Mesenchymal stem cell (in vitro differentiated cells and primary cell): Measurements from ENCODE around the gene CDA.
A peak's percentile ranks its signal among the peaks of the same experiment; 100 is the strongest.

Experiments used
- DNase-seq: peaks from one replicate; pipeline ENCODE4 v3.0.0-alpha.2; 2013
- H2AFZ ChIP-seq: one replicate; pipeline ENCODE4 v1.6.1; 2013; ENCODE audit warnings: low read depth, mild to moderate bottlenecking, control low read depth, inconsistent platforms, low read length, moderate library complexity
- H2AK5ac ChIP-seq: 2 replicates; pipeline ENCODE4 v1.6.1; 2013; ENCODE audit warnings: low read length, moderate library complexity, mild to moderate bottlenecking, inconsistent platforms; ENCODE audit not compliant: severe bottlenecking
- H2BK120ac ChIP-seq: one replicate; pipeline ENCODE4 v1.6.1; 2013; ENCODE audit warnings: low read depth, mild to moderate bottlenecking, inconsistent platforms, low read length, moderate library complexity
- H2BK12ac ChIP-seq, 2 experiments: one replicate each; pipeline ENCODE4 v1.6.1; 2013; ENCODE audit warnings: inconsistent platforms in 2 of 2, low read length in 2 of 2, mild to moderate bottlenecking in 2 of 2, moderate library complexity in 2 of 2, control low read depth in 1 of 2
- H2BK15ac ChIP-seq: one replicate; pipeline ENCODE4 v1.6.1; 2013; ENCODE audit warnings: mild to moderate bottlenecking, low read depth, inconsistent platforms; ENCODE audit not compliant: poor library complexity, severe bottlenecking
- H2BK5ac ChIP-seq: 2 replicates; pipeline ENCODE4 v1.6.1; 2013; ENCODE audit warnings: low read depth, mild to moderate bottlenecking, low read length, control low read depth, inconsistent platforms; ENCODE audit not compliant: poor library complexity, severe bottlenecking
- H3K14ac ChIP-seq, 2 experiments: one replicate each; pipeline ENCODE4 v1.6.1; 2013; ENCODE audit warnings: inconsistent platforms in 2 of 2, low read length in 2 of 2, control low read depth in 1 of 2, mild to moderate bottlenecking in 1 of 2, moderate library complexity in 1 of 2
- H3K18ac ChIP-seq, 2 experiments: one replicate each; pipeline ENCODE4 v1.6.1; 2013; ENCODE audit warnings: inconsistent platforms in 2 of 2, low read length in 2 of 2, control low read depth in 1 of 2, low read depth in 1 of 2, mild to moderate bottlenecking in 1 of 2
- H3K23ac ChIP-seq, 2 experiments: one replicate each; pipeline ENCODE4 v1.6.1; 2013; ENCODE audit warnings: inconsistent platforms in 2 of 2, low read length in 2 of 2, mild to moderate bottlenecking in 2 of 2, moderate library complexity in 2 of 2, control low read depth in 1 of 2
- H3K27ac ChIP-seq: 2 replicates; pipeline ENCODE4 v1.5.1; 2013; ENCODE audit warnings: mild to moderate bottlenecking, moderate library complexity, low read length, control low read depth, inconsistent platforms; ENCODE audit not compliant: poor library complexity, severe bottlenecking
- H3K27me3 ChIP-seq, 2 experiments: 2 replicates each; pipeline versions ENCODE4 v1.6.1 to v1.7.0; 2013; ENCODE audit warnings: low read length in 2 of 2, mild to moderate bottlenecking in 2 of 2, moderate library complexity in 2 of 2, control low read depth in 1 of 2, inconsistent platforms in 1 of 2; ENCODE audit not compliant: control insufficient read depth in 1 of 2, insufficient read depth in 1 of 2
- H3K36me3 ChIP-seq, 2 experiments: 2 replicates each; pipeline versions ENCODE4 v1.6.1 to v1.7.0; 2013; ENCODE audit warnings: low read length in 2 of 2, control low read depth in 1 of 2, inconsistent platforms in 1 of 2, low read depth in 1 of 2, mild to moderate bottlenecking in 1 of 2; ENCODE audit not compliant: insufficient read depth in 2 of 2, control insufficient read depth in 1 of 2
- H3K4ac ChIP-seq, 2 experiments: one replicate each; pipeline ENCODE4 v1.6.1; 2013; ENCODE audit warnings: inconsistent platforms in 2 of 2, low read length in 2 of 2, mild to moderate bottlenecking in 2 of 2, moderate library complexity in 2 of 2, control low read depth in 1 of 2, low read depth in 1 of 2
- H3K4me1 ChIP-seq: 2 replicates; pipeline ENCODE4 v1.6.1; 2013; ENCODE audit warnings: low read depth, low read length, control low read depth; ENCODE audit not compliant: control insufficient read depth, insufficient read depth
- H3K4me2 ChIP-seq: 2 replicates; pipeline ENCODE4 v1.6.1; 2013; ENCODE audit warnings: low read length, mild to moderate bottlenecking, inconsistent platforms; ENCODE audit not compliant: poor library complexity, severe bottlenecking
- H3K4me3 ChIP-seq, 2 experiments: 2 replicates each; pipeline versions ENCODE4 v1.5.1 to v1.7.0; 2013; ENCODE audit warnings: low read length in 2 of 2, mild to moderate bottlenecking in 2 of 2, control low read depth in 1 of 2, low read depth in 1 of 2; ENCODE audit not compliant: insufficient read depth in 1 of 2
- H3K79me1 ChIP-seq: replicated peaks from 2 replicates; pipeline ENCODE4 v1.6.1; 2013; ENCODE audit warnings: mild to moderate bottlenecking, control low read depth, low read length, inconsistent platforms; ENCODE audit not compliant: poor library complexity, severe bottlenecking
- H3K9ac ChIP-seq: 2 replicates; pipeline ENCODE4 v1.7.0; 2013; ENCODE audit warnings: mild to moderate bottlenecking, low read length, moderate library complexity
- H3K9me3 ChIP-seq: 2 replicates; pipeline ENCODE4 v1.7.0; 2013; ENCODE audit warnings: mild to moderate bottlenecking, low read length; ENCODE audit not compliant: control insufficient read depth
- H4K8ac ChIP-seq: one replicate; pipeline ENCODE4 v1.6.1; 2013; ENCODE audit warnings: inconsistent platforms, mild to moderate bottlenecking, low read length, moderate library complexity
- H4K91ac ChIP-seq: one replicate; pipeline ENCODE4 v1.6.1; 2013; ENCODE audit warnings: mild to moderate bottlenecking, low read length, inconsistent platforms
- WGBS: methylation state at CpG from one replicate; pipeline ENCODE4 v1.1.7; 2013; ENCODE audit warnings: mixed read lengths; 5-methylcytosine and 5-hydroxymethylcytosine counted together

CDA gene

DNA sequence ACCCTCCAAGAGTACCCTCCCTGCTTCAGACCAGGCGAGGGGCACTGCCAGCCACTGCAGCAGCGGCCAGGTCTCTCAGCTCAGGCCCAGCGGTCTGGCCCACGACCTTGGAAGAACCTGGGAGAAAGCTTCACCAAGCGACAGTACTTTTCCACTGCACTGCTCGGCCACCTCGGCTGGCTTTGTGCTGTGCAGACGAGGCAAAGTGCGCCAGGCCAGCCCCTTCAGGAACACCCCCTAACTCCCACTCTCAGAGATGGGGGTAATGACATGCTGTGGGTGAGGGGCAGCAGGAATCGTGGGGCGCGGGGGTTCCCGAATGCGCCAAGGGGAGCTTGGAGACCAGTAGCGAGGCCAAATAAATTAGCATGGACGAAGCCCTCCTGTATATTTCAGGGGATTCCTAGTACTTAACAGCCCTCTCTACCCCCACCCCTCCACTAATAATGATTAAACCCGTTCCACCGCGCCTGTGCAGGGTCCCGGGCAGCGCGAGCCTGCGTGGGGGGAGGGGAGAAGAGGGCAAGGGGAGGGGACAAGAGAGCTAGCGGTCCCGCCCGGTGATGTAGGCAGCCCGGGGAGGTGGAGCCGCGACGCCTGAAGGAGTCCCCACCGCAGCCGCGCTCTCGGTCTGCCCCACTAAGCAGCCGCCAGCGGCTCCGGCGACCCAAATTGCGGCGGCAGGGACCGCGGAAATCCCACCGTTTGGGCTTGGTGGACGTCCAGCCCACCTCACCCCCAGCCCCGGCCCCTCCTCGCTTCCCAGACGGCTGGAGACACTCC is 36.8 kb upstream of the CDA start, which contains the start of gene FAM43B:
TSS of gene FAM43B (plus strand) at position 629 of the 783 bp plus-strand sequence. CDS start 401 bp downstream, outside the sequence.
- Histone ChIP-seq H3K4ac (no peak within 1 kb of the TSS), H4K91ac (peak within 1 kb of the TSS; percentile 56), H2BK120ac (no peak within 1 kb of the TSS), H3K27ac (no peak within 1 kb of the TSS), H2BK12ac (peak within 1 kb of the TSS in 1 of 2 experiments; percentile 18), H3K4me3 (peak within 1 kb of the TSS; percentile 45 to 67), H2AFZ (no peak within 1 kb of the TSS), H3K18ac (peak within 1 kb of the TSS; percentile 15 to 48), H3K9ac (peak within 1 kb of the TSS; percentile 80), H3K9me3 (no peaks in the 10 kb centered on the region), H3K23ac (peak within 1 kb of the TSS in 1 of 2 experiments; percentile 54), H2AK5ac (no peak within 1 kb of the TSS), H3K4me1 (peaks cover 24% of the 10 kb centered on the region), H3K36me3 (no peaks in the 10 kb centered on the region), H3K4me2 (peak within 1 kb of the TSS; percentile 66), H4K8ac (peak within 1 kb of the TSS; percentile 55), H3K14ac (no peak within 1 kb of the TSS), H2BK15ac (peak within 1 kb of the TSS; percentile 90), H2BK5ac (peak within 1 kb of the TSS; percentile 24), H3K79me1 (no peaks in the 10 kb centered on the region), H3K27me3 (peaks cover 60 to 63% of the 10 kb centered on the region in 2 experiments)
- DNase-seq = peak; percentile 63
- 2% methylated on average over 23 of the region's 47 CpGs for WGBS

DNA sequence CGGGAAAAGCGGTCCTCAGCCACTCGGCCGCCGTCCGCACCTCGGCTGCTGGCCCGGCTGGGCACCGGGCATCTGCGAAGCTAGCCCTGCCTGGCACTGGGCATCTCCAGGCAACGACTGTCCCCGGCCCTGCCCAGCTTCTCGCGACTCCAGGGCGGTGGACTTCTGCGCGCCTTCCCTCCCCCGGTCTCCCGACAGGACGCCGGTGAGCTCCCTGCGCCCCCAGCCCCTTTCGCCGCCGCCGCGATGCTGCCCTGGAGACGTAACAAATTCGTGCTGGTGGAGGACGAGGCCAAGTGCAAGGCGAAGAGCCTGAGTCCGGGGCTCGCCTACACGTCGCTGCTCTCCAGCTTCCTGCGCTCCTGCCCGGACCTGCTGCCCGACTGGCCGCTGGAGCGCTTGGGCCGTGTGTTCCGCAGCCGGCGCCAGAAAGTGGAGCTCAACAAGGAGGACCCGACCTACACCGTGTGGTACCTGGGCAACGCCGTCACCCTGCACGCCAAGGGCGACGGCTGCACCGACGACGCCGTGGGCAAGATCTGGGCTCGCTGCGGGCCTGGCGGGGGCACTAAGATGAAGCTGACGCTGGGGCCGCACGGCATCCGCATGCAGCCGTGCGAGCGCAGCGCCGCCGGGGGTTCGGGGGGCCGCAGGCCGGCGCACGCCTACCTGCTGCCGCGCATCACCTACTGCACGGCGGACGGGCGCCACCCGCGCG is 36.0 kb upstream of the CDA start:
- H2AFZ ChIP-seq = no peak overlapping the region
- no peak overlapping the region for H2BK12ac ChIP-seq
- peak overlapping the region in 1 of 2 experiments; percentile 54 for H3K23ac ChIP-seq
- no peak overlapping the region for H3K14ac ChIP-seq
- H4K8ac ChIP-seq = no peak overlapping the region
- H2AK5ac ChIP-seq = no peak overlapping the region
- no peak overlapping the region for H2BK5ac ChIP-seq
- no peak overlapping the region for H3K27ac ChIP-seq
- H3K4me2 ChIP-seq = peak overlapping the region; percentile 66
- no peaks in the 10 kb centered on the region for H3K36me3 ChIP-seq
- DNase-seq = peak; percentile 42
- peaks cover 24% of the 10 kb centered on the region for H3K4me1 ChIP-seq
- no peak overlapping the region for H2BK120ac ChIP-seq
- no peaks in the 10 kb centered on the region for H3K79me1 ChIP-seq
- no peak overlapping the region for H2BK15ac ChIP-seq
- H3K4ac ChIP-seq = no peak overlapping the region
- peaks cover 57 to 69% of the 10 kb centered on the region in 2 experiments for H3K27me3 ChIP-seq
- WGBS = 3% methylated on average over 55 of the region's 82 CpGs
- peak overlapping the region; percentile 80 for H3K9ac ChIP-seq
- H4K91ac ChIP-seq = no peak overlapping the region
- no peaks in the 10 kb centered on the region for H3K9me3 ChIP-seq
- peak overlapping the region; percentile 45 to 67 for H3K4me3 ChIP-seq
- no peak overlapping the region for H3K18ac ChIP-seq

DNA sequence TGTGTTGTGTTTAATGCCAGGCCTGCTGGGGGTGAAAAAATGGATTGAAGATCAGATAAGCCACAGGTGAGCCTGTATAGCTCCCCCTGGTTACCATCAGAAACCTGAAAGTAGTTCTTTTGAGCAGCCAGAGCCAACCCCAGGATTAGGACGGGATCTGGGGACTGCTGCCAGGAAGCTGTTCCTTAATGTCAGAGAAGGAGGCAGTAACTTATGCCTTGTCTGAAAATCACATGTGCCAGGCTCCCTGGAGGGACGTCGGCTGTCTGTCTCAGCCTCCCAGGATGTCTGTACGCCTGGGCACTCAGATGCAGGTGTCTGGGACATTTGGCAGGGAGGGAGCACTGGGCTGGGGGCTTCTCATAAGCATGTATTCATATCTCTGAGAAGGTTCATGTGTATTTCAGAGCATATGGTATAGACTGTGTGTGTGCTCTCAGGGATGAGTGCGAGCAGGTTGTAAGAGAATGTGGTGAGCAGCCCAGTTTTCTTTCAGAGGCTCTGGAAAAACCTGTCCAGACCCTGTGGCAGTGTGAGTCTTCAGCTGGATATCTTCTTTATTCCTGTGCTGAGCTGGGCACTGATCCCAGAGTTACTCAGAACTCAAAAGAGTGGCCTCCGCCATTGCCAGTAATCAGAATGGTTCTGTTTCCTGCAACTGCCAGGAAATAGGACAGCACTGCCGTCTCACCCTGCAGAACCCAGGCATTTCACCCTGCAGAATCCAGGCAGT is 33.7 kb upstream of the CDA start:
- no peak overlapping the region for H3K9ac ChIP-seq
- H3K14ac ChIP-seq = no peak overlapping the region
- no peak overlapping the region for H3K23ac ChIP-seq
- no peak overlapping the region for H2BK120ac ChIP-seq
- H3K4ac ChIP-seq = no peak overlapping the region
- no peaks in the 10 kb centered on the region for H3K79me1 ChIP-seq
- H3K4me2 ChIP-seq = no peak overlapping the region
- H2AK5ac ChIP-seq = no peak overlapping the region
- no peak overlapping the region for H2BK12ac ChIP-seq
- H3K9me3 ChIP-seq = no peaks in the 10 kb centered on the region
- no peak overlapping the region for H3K27ac ChIP-seq
- no peak overlapping the region for H2BK15ac ChIP-seq
- H4K91ac ChIP-seq = no peak overlapping the region
- no peak for DNase-seq
- peaks cover 42 to 63% of the 10 kb centered on the region in 2 experiments for H3K27me3 ChIP-seq
- no peak overlapping the region for H4K8ac ChIP-seq
- H3K36me3 ChIP-seq = no peaks in the 10 kb centered on the region
- no peak overlapping the region for H2AFZ ChIP-seq
- 70% methylated on average over 7 of the region's 7 CpGs for WGBS
- no peak overlapping the region for H3K18ac ChIP-seq
- H3K4me1 ChIP-seq = peaks cover 24% of the 10 kb centered on the region
- H2BK5ac ChIP-seq = no peak overlapping the region
- no peak overlapping the region for H3K4me3 ChIP-seq

DNA sequence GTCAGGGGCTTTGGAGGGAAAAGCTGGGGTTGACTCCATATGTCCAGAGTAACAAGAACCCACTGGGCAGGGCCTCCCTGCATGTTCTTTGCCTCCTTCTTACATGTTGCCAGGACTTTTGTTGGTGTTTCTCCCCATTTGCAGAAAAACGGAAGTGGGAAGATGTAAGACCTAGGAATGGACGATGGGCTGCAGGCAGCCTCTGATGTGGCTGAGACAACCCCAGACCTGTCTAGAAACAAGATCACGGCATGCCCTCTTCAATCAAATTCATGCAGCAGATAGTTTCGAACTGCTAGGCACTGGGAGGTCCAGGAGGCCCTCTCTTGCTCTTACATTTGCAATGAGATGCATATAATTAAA is 33.2 kb upstream of the CDA start:
- no peak overlapping the region for H3K4ac ChIP-seq
- H3K4me2 ChIP-seq = no peak overlapping the region
- no peak overlapping the region for H2AK5ac ChIP-seq
- no peak overlapping the region for H2BK12ac ChIP-seq
- H4K91ac ChIP-seq = no peak overlapping the region
- 64% methylated on average over 3 of the region's 4 CpGs for WGBS
- H3K36me3 ChIP-seq = no peaks in the 10 kb centered on the region
- no peak overlapping the region for H3K9ac ChIP-seq
- no peak for DNase-seq
- H3K4me1 ChIP-seq = peaks cover 24% of the 10 kb centered on the region
- H2BK5ac ChIP-seq = no peak overlapping the region
- no peak overlapping the region for H3K18ac ChIP-seq
- no peak overlapping the region for H2AFZ ChIP-seq
- no peak overlapping the region for H3K14ac ChIP-seq
- H2BK120ac ChIP-seq = no peak overlapping the region
- H3K27ac ChIP-seq = no peak overlapping the region
- no peak overlapping the region for H4K8ac ChIP-seq
- H3K23ac ChIP-seq = no peak overlapping the region
- peaks cover 46 to 69% of the 10 kb centered on the region in 2 experiments for H3K27me3 ChIP-seq
- no peak overlapping the region for H3K4me3 ChIP-seq
- H3K9me3 ChIP-seq = no peaks in the 10 kb centered on the region
- H3K79me1 ChIP-seq = no peaks in the 10 kb centered on the region
- no peak overlapping the region for H2BK15ac ChIP-seq
